ENCODE results near the gene LANCL2.
"Not testable (repeated sequence)": the region's sequence is repeated elsewhere in the genome, so short reads cannot be mapped to it uniquely, and the experiment has no call there.

Gene LANCL2

GRCh38 chr7:55386541-55386940 is 21.4 kb downstream of the LANCL2 start:
- no peak overlapping the region for H3K4me3 ChIP-seq (ENCODE audit: low read length)
- no peak for TF ChIP-seq CTCF (IDR thresholded peaks at IDR 0.05; ENCODE audit: insufficient read depth, low read depth, low read length, missing control alignments)
- DNase-seq (ENCODE audit: low read depth) = no peak

GRCh38 chr7:55387062-55387965 is 22.2 kb downstream of the LANCL2 start:
- no peak for DNase-seq (ENCODE audit: low read depth)
- TF ChIP-seq CTCF (IDR thresholded peaks at IDR 0.05; ENCODE audit: insufficient read depth, low read depth, low read length, missing control alignments) = no peak
- H3K4me3 ChIP-seq (ENCODE audit: low read length) = no peak overlapping the region

GRCh38 chr7:55396233-55396785 is 31.2 kb downstream of the LANCL2 start:
- DNase-seq (ENCODE audit: low read depth) = no peak
- no peak overlapping the region for H3K4me3 ChIP-seq (ENCODE audit: low read length)
- no peak for TF ChIP-seq CTCF (IDR thresholded peaks at IDR 0.05; ENCODE audit: insufficient read depth, low read depth, low read length, missing control alignments)

GRCh38 chr7:55397617-55398016 is 32.5 kb downstream of the LANCL2 start:
- H3K4me3 ChIP-seq (ENCODE audit: low read length) = no peak overlapping the region
- no peak for DNase-seq (ENCODE audit: low read depth)
- TF ChIP-seq CTCF (IDR thresholded peaks at IDR 0.05; ENCODE audit: insufficient read depth, low read depth, low read length, missing control alignments) = no peak

GRCh38 chr7:55400191-55400590 is 35.1 kb downstream of the LANCL2 start:
- no peak overlapping the region for H3K4me3 ChIP-seq (ENCODE audit: low read length)
- no peak for TF ChIP-seq CTCF (IDR thresholded peaks at IDR 0.05; ENCODE audit: insufficient read depth, low read depth, low read length, missing control alignments)
- no peak for DNase-seq (ENCODE audit: low read depth)

GRCh38 chr7:55402506-55402905 is 37.4 kb downstream of the LANCL2 start:
- not testable (repeated sequence) for H3K4me3 ChIP-seq (ENCODE audit: low read length); DNase-seq (ENCODE audit: low read depth)

- no peak for DNase-seq (ENCODE audit: low read depth)
- no peak for TF ChIP-seq CTCF (IDR thresholded peaks at IDR 0.05; ENCODE audit: insufficient read depth, low read depth, low read length, missing control alignments)
- H3K4me3 ChIP-seq (ENCODE audit: low read length) = no peak overlapping the region
These were observed 40.9 kb downstream of the LANCL2 start for GRCh38 chr7:55405856-55406541.
